ENCODE measurements around the gene PRXL2A.

DNA sequence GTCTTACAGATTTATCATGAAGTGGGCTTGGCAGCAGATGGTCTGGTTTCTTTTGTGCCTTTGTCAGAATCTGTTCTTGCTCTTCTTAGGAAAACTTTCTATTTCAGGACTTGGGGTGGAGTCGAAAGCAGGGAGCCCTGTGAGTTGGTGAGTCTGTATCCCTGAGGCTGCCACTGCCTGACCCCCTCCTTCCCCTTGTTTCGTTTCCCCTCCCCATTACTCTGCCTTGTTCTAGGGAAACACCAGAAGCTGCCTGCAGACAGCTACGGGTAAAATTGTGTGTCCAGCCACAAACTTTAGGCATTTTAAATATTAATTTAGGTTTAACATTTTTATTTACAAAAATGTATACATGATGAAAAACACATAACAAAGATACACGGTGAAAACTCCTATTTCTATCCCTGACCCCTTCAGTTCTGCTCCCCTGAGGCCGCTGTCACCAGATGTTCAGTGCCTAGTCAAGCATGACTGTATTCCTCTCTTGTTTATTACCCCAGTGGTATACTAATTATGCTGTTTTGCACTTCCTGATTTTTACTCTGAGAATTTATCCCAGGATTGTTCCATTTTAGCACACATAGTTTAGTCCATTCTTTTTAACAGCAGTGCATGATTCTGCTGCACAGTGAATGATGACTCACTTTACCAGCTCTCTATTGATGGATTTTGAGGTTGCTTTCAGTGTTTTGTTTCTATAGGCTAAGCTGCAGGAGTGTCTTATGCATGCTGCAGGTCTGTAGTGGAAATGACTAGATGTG is 54.8 kb downstream of the PRXL2A start:
- TF ChIP-seq, protein P1, sequence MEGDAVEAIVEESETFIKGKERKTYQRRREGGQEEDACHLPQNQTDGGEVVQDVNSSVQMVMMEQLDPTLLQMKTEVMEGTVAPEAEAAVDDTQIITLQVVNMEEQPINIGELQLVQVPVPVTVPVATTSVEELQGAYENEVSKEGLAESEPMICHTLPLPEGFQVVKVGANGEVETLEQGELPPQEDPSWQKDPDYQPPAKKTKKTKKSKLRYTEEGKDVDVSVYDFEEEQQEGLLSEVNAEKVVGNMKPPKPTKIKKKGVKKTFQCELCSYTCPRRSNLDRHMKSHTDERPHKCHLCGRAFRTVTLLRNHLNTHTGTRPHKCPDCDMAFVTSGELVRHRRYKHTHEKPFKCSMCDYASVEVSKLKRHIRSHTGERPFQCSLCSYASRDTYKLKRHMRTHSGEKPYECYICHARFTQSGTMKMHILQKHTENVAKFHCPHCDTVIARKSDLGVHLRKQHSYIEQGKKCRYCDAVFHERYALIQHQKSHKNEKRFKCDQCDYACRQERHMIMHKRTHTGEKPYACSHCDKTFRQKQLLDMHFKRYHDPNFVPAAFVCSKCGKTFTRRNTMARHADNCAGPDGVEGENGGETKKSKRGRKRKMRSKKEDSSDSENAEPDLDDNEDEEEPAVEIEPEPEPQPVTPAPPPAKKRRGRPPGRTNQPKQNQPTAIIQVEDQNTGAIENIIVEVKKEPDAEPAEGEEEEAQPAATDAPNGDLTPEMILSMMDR (IDR thresholded peaks at IDR 0.05; ENCODE audit: insufficient read depth, low read depth, low read length), result no peak
- no peak for TF ChIP-seq EZH2 (IDR thresholded peaks at IDR 0.05; ENCODE audit: insufficient read depth, low read length)
